ENCODE results near the gene RLN3. TPM values are rescaled to one million over a fixed set of nuclear protein-coding genes. Genes with fewer than 3 reads are reported as not detected.
"Not testable (repeated sequence)": the region's sequence is repeated elsewhere in the genome, so short reads cannot be mapped to it uniquely, and the experiment has no call there.

The RLN3 gene
- total RNA-seq, 1 donor from 2014 or later, result not detected

- TF ChIP-seq CTCF (IDR thresholded peaks at IDR 0.05; ENCODE audit: unreplicated experiment), result no peak
- Mint-ChIP-seq H3K4me1 (ENCODE audit: low read depth) (no peaks in the 10 kb centered on the region), H3K4me3 (ENCODE audit: low read depth) (no peak overlapping the region), H3K27ac (no peak overlapping the region), H3K27me3 (peaks cover 18% of the 10 kb centered on the region), H3K9me3 (ENCODE audit: low read depth) (no peaks in the 10 kb centered on the region), H3K36me3 (ENCODE audit: insufficient read depth) (peaks cover 3% of the 10 kb centered on the region)
- no peak for DNase-seq (ENCODE audit: low spot score, unreplicated experiment)
Measured at GRCh38 chr19:14050512-14050911, 22.6 kb downstream of the RLN3 start.

GRCh38 chr19:14050961-14051360, 23.0 kb downstream of the RLN3 start:
- H3K4me1 Mint-ChIP-seq (ENCODE audit: low read depth); H3K36me3 Mint-ChIP-seq (ENCODE audit: insufficient read depth); H3K9me3 Mint-ChIP-seq (ENCODE audit: low read depth); H3K4me3 Mint-ChIP-seq (ENCODE audit: low read depth); DNase-seq (ENCODE audit: low spot score, unreplicated experiment); H3K27ac Mint-ChIP-seq: not testable (repeated sequence)
- H3K27me3 Mint-ChIP-seq, result peaks cover 21% of the 10 kb centered on the region

GRCh38 chr19:14051980-14052379, 24.0 kb downstream of the RLN3 start:
- H3K9me3 Mint-ChIP-seq (ENCODE audit: low read depth), result no peaks in the 10 kb centered on the region
- peaks cover 32% of the 10 kb centered on the region for H3K27me3 Mint-ChIP-seq
- no peaks in the 10 kb centered on the region for H3K4me1 Mint-ChIP-seq (ENCODE audit: low read depth)
- no peak for DNase-seq (ENCODE audit: low spot score, unreplicated experiment)
- no peak overlapping the region for H3K27ac Mint-ChIP-seq
- H3K4me3 Mint-ChIP-seq (ENCODE audit: low read depth), result no peak overlapping the region
- no peak for TF ChIP-seq CTCF (IDR thresholded peaks at IDR 0.05; ENCODE audit: unreplicated experiment)
- H3K36me3 Mint-ChIP-seq (ENCODE audit: insufficient read depth), result peaks cover 3% of the 10 kb centered on the region

- DNase-seq (ENCODE audit: low spot score, unreplicated experiment), result no peak
- TF ChIP-seq CTCF (IDR thresholded peaks at IDR 0.05; ENCODE audit: unreplicated experiment), result no peak
- Mint-ChIP-seq H3K36me3 (ENCODE audit: insufficient read depth) (peaks cover 3% of the 10 kb centered on the region), H3K4me3 (ENCODE audit: low read depth) (no peak overlapping the region), H3K4me1 (ENCODE audit: low read depth) (no peaks in the 10 kb centered on the region), H3K27ac (no peak overlapping the region), H3K9me3 (ENCODE audit: low read depth) (no peaks in the 10 kb centered on the region), H3K27me3 (peaks cover 33% of the 10 kb centered on the region)
Measured at GRCh38 chr19:14052470-14052869, 24.5 kb downstream of the RLN3 start.

- no peaks in the 10 kb centered on the region for H3K9me3 Mint-ChIP-seq (ENCODE audit: low read depth)
- peaks cover 38% of the 10 kb centered on the region for H3K27me3 Mint-ChIP-seq
- no peak for DNase-seq (ENCODE audit: low spot score, unreplicated experiment)
- no peak for TF ChIP-seq CTCF (IDR thresholded peaks at IDR 0.05; ENCODE audit: unreplicated experiment)
- no peak overlapping the region for H3K4me3 Mint-ChIP-seq (ENCODE audit: low read depth)
- H3K36me3 Mint-ChIP-seq (ENCODE audit: insufficient read depth), result peaks cover 3% of the 10 kb centered on the region
- no peak overlapping the region for H3K27ac Mint-ChIP-seq
- no peaks in the 10 kb centered on the region for H3K4me1 Mint-ChIP-seq (ENCODE audit: low read depth)
Measured at GRCh38 chr19:14053032-14053431, 25.1 kb downstream of the RLN3 start.

DNA sequence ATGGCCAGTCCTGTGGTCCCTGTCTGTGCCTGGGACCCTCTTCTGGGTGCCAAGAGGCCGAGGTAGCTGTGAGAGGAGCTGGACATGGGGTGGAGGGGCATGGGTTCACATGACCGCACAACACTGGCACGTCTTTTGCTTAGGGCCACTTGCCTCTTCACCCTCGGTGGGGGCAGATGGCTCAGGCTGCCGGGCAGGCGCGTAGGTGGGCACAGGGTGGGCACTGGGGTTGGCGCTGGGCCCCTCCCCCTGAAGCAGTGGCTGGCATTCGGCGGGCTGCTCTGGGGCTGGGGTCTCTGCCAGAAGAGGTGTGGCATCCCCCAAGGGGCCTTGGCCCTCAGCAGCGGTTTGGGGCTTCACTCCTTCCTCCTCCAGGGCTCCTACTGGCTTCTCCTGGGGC, 25.6 kb downstream of the RLN3 start:
- Mint-ChIP-seq H3K4me3 (ENCODE audit: low read depth) (no peak overlapping the region), H3K36me3 (ENCODE audit: insufficient read depth) (peaks cover 3% of the 10 kb centered on the region), H3K27ac (no peak overlapping the region), H3K9me3 (ENCODE audit: low read depth) (no peaks in the 10 kb centered on the region), H3K4me1 (ENCODE audit: low read depth) (no peaks in the 10 kb centered on the region), H3K27me3 (peaks cover 43% of the 10 kb centered on the region)
- TF ChIP-seq CTCF (IDR thresholded peaks at IDR 0.05; ENCODE audit: unreplicated experiment), result no peak
- DNase-seq (ENCODE audit: low spot score, unreplicated experiment), result no peak
